Panc1 (cell line): ENCODE data around the gene PDCD1. TPM values are rescaled to one million over a fixed set of nuclear protein-coding genes. Genes with fewer than 3 reads are reported as not detected.

Source experiments
- ATAC-seq: fragments of 200-7000 bp; cut with Tn5 transposase; 2 replicates; pipeline ENCODE4 v1.9.1; 2020; ENCODE audit warnings: mild to moderate bottlenecking, moderate library complexity
- BruUV-seq: library from RNA; stranded (reverse); fragments of 400-500 nt; replicated peaks from 2 replicates; lab custom pipeline; 2021; lab: Mats Ljungman, UMichigan
- CTCF ChIA-PET: fragments of 300-600 bp; sonication (Branson Sonifier 250); formaldehyde crosslinking; loops from one replicate; lab custom pipeline; 2022; ENCODE audit warnings: antibody characterized with exemption; lab: Charles Lee
- POLR2A ChIA-PET: fragments of 300-600 bp; sonication (Branson Sonifier 250); formaldehyde crosslinking; loops from one replicate; lab custom pipeline; 2022; ENCODE audit warnings: antibody characterized with exemption; lab: Charles Lee
- DNase-seq: peaks from one replicate; pipeline ENCODE4 v3.0.0-alpha.2; 2010; ENCODE audit warnings: low read depth, low spot score
- H3K27ac ChIP-seq: 2 replicates; pipeline ENCODE4 v1.5.1; 2011; ENCODE audit warnings: mild to moderate bottlenecking, low read length, inconsistent platforms
- H3K27me3 ChIP-seq: fragments of 200-500 bp; sonication (Bioruptor generic); 2 replicates; pipeline ENCODE4 v1.6.0; 2014; ENCODE audit warnings: low read length, inconsistent platforms; ENCODE audit not compliant: control insufficient read depth, insufficient read depth
- H3K36me3 ChIP-seq: fragments of 200-500 bp; sonication (Bioruptor generic); 2 replicates; pipeline ENCODE4 v1.5.1; 2014; ENCODE audit warnings: inconsistent platforms, mild to moderate bottlenecking, low read length, moderate library complexity; ENCODE audit not compliant: control insufficient read depth, insufficient read depth
- H3K4me1 ChIP-seq: 2 replicates; pipeline ENCODE4 v1.5.1; 2011; ENCODE audit warnings: inconsistent platforms, mild to moderate bottlenecking, low read length, moderate library complexity; ENCODE audit not compliant: control insufficient read depth, insufficient read depth
- H3K4me3 ChIP-seq, 2 experiments: 2 replicates each; pipeline ENCODE4 v1.5.1; 2011 to 2012; ENCODE audit warnings: low read depth in 2 of 2, low read length in 2 of 2, mild to moderate bottlenecking in 2 of 2, inconsistent platforms in 1 of 2, moderate library complexity in 1 of 2
- H3K9me3 ChIP-seq: fragments of 200-500 bp; sonication (Bioruptor generic); 2 replicates; pipeline ENCODE4 v1.5.1; 2014; ENCODE audit warnings: low read depth, mild to moderate bottlenecking, inconsistent platforms, low read length, moderate library complexity; ENCODE audit not compliant: control insufficient read depth, insufficient read depth
- CTCF ChIP-seq: fragments of 450-650 bp; IDR thresholded peaks from 2 replicates; pipeline ENCODE4 v1.5.1; 2017; ENCODE audit warnings: mild to moderate bottlenecking
- POLR2AphosphoS5 ChIP-seq: IDR thresholded peaks from 2 replicates; pipeline ENCODE4 v1.6.1; 2012; ENCODE audit warnings: mild to moderate bottlenecking, low read depth, low read length, moderate library complexity
- REST ChIP-seq, 2 experiments: IDR thresholded peaks; 2 replicates each; pipeline ENCODE4 v1.6.1; 2011 to 2012; ENCODE audit warnings: low read depth in 2 of 2, control low read depth in 1 of 2, low read length in 1 of 2, mild to moderate bottlenecking in 1 of 2, moderate library complexity in 1 of 2; ENCODE audit not compliant: insufficient read depth in 1 of 2
- SIN3A ChIP-seq: IDR thresholded peaks from 2 replicates; pipeline ENCODE4 v1.6.1; 2012; ENCODE audit warnings: low read depth, mild to moderate bottlenecking, low read length, moderate library complexity, borderline replicate concordance; ENCODE audit not compliant: insufficient read depth
- TCF7L2 ChIP-seq: IDR thresholded peaks from 2 replicates; pipeline ENCODE4 v1.6.1; 2011; ENCODE audit warnings: mild to moderate bottlenecking, low read depth, low read length, inconsistent platforms
- in situ Hi-C: cut with HindIII; loops from 2 replicates; pipeline ENCODE4 v1.10.0; 2016; ENCODE audit warnings: low sequenced_read_pairs, low pct_unique_long_range_greater_than_20kb
- intact Hi-C: fragments of 100-400 bp; cut with micrococcal nuclease; formaldehyde crosslinking; loops from one replicate; pipeline ENCODE4 v1.10.0; 2022; ENCODE audit not compliant: unreplicated experiment
- total RNA-seq: library from RNA; stranded (reverse); gene quantifications from one replicate; pipeline ENCODE4 v1.2.1, GENCODE V29; 2021; ENCODE audit not compliant: unreplicated experiment

Gene PDCD1
- total RNA-seq, 1 experiment from 2014 or later = 0.15 TPM

GRCh38 chr2:241890524-241891235 is 32.0 kb upstream of the PDCD1 start:
- Histone ChIP-seq H3K4me3 (no peak overlapping the region), H3K36me3 (no peaks in the 10 kb centered on the region), H3K4me1 (peaks cover 50% of the 10 kb centered on the region), H3K27ac (no peak overlapping the region; the same call in 1 of the 2 replicates), H3K9me3 (no peaks in the 10 kb centered on the region), H3K27me3 (no peaks in the 10 kb centered on the region)
- TF ChIP-seq TCF7L2 (no peak), SIN3A (no peak), CTCF (no peak), POLR2AphosphoS5 (no peak), REST (IDR thresholded peaks at IDR 0.05; ENCODE audit: insufficient read depth in 1 of 2, low read depth in 2 of 2, low read length in 1 of 2) (no peak)
- DNase-seq (no peak), ATAC-seq (no peak)
- BruUV-seq = no TSS peak
- ChIA-PET POLR2A (no interaction called here), CTCF (interaction anchor here (0.5 kb wide), 1 partner anchor 23 kb away, joined by 3 read pairs; no protein-coding TSS in a partner anchor)
- in situ Hi-C loops (no loop called here), intact Hi-C loops (no loop called here)

- H3K4me3 ChIP-seq = no peak overlapping the region
- H3K36me3 ChIP-seq = no peaks in the 10 kb centered on the region
- BruUV-seq = no TSS peak
- H3K4me1 ChIP-seq = peaks cover 40% of the 10 kb centered on the region
- TF ChIP-seq SIN3A (no peak), CTCF (no peak), POLR2AphosphoS5 (no peak), TCF7L2 (no peak), REST (IDR thresholded peaks at IDR 0.05; ENCODE audit: insufficient read depth in 1 of 2, low read depth in 2 of 2, low read length in 1 of 2) (no peak)
- H3K27ac ChIP-seq = no peak overlapping the region
- CTCF ChIA-PET = no interaction called here
- in situ Hi-C loops (no loop called here), intact Hi-C loops (no loop called here)
- H3K27me3 ChIP-seq = no peaks in the 10 kb centered on the region
- H3K9me3 ChIP-seq = no peaks in the 10 kb centered on the region
- DNase-seq (no peak), ATAC-seq (no peak)
- POLR2A ChIA-PET = no interaction called here
Observed at GRCh38 chr2:241888641-241889040, 29.9 kb upstream of the PDCD1 start.
